Activated CD4-positive, alpha-beta T cell treated with anti-CD3 and anti-CD28 coated beads, Interleukin-2, amount 50 U/mL, for 16 hours (primary cell): ENCODE results near the gene IL34.

Source experiments
- DNase-seq: peaks from one replicate; pipeline ENCODE4 v3.0.0-alpha.2; 2020

The IL34 gene

GRCh38 chr16:70678898-70679670 lies 32.7 kb downstream of the IL34 start:
- no peak for DNase-seq

GRCh38 chr16:70679671-70680494 lies 33.5 kb downstream of the IL34 start:
- DNase-seq: no peak

GRCh38 chr16:70680495-70681381 lies 34.4 kb downstream of the IL34 start:
- DNase-seq: no peak

- no peak for DNase-seq
Observed at GRCh38 chr16:70681382-70682238, 35.3 kb downstream of the IL34 start.

GRCh38 chr16:70682239-70683145 lies 36.1 kb downstream of the IL34 start:
- no peak for DNase-seq

- no peak for DNase-seq
Observed at GRCh38 chr16:70683146-70683944, 37.0 kb downstream of the IL34 start.

GRCh38 chr16:70684146-70685060 lies 38.0 kb downstream of the IL34 start:
- no peak for DNase-seq

- no peak for DNase-seq
Observed at GRCh38 chr16:70685061-70685937, 38.9 kb downstream of the IL34 start.

- DNase-seq: no peak
Observed at GRCh38 chr16:70685938-70686375, 39.6 kb downstream of the IL34 start, which contains the start of gene MTSS2. MTSS2 (minus strand) TSS chr16:70686053; CDS start chr16:70685791, 262 bp downstream.

- no peak for DNase-seq
Observed at GRCh38 chr16:70686376-70687101, 40.2 kb downstream of the IL34 start.

- no peak for DNase-seq
Observed at GRCh38 chr16:70687102-70687511, 40.7 kb downstream of the IL34 start.

- DNase-seq: no peak
Observed at GRCh38 chr16:70687671-70688245, 41.4 kb downstream of the IL34 start.

- no peak for DNase-seq
Observed at GRCh38 chr16:70688246-70688742, 41.9 kb downstream of the IL34 start.

- DNase-seq: no peak
Observed at GRCh38 chr16:70689035-70689969, 42.9 kb downstream of the IL34 start.
